Mucosa of descending colon (tissue), 3 donors: ENCODE data around the gene WDR31. TPM values are rescaled to one million over a fixed set of nuclear protein-coding genes. Genes with fewer than 3 reads are reported as not detected.
"Not testable (repeated sequence)": the region's sequence is repeated elsewhere in the genome, so short reads cannot be mapped to it uniquely, and the experiment has no call there.

Source experiments
- ATAC-seq: fragments of 200-7000 bp; cut with Tn5 transposase; one replicate; pipeline ENCODE4 v1.9.1; 2020; ENCODE audit warnings: mild to moderate bottlenecking, moderate library complexity
- DNase-seq, 3 donors: peaks; one replicate each; pipeline ENCODE4 v3.0.0-alpha.2; 2020
- H3K36me3 ChIP-seq: fragments of 200-600 bp; one replicate; pipeline ENCODE4 v1.8.0; 2021; ENCODE audit warnings: low read depth, mild to moderate bottlenecking
- H3K4me1 ChIP-seq: fragments of 200-600 bp; one replicate; pipeline ENCODE4 v1.8.0; 2021; ENCODE audit warnings: low read depth, mild to moderate bottlenecking
- H3K4me3 ChIP-seq: fragments of 200-600 bp; one replicate; pipeline ENCODE4 v1.8.0; 2021; ENCODE audit warnings: mild to moderate bottlenecking
- H3K9me3 ChIP-seq: fragments of 200-600 bp; one replicate; pipeline ENCODE4 v1.8.0; 2021; ENCODE audit warnings: mild to moderate bottlenecking
- intact Hi-C, 2 donors: fragments of 100-400 bp; cut with DNase I in 1 of 2; cut with micrococcal nuclease in 1 of 2; formaldehyde crosslinking; loops; one replicate each; pipeline versions ENCODE4 v1.11.0 to v1.11.1; 2022; cut with DNase I, micrococcal nuclease
- total RNA-seq, 3 donors: library from RNA; stranded (reverse); fragmentation: NEBNext Ultra II Directional in 2 of 3; extraction: Animal tissue kit (Norgen Biotek cat#: 25700) in 2 of 3; gene quantifications; one replicate each; pipeline versions ENCODE4 v1.2.1 to v1.2.4, GENCODE V29; 2021 to 2023
- TF ChIP-seq, protein P1 (sequence below): fragments of 200-600 bp; IDR thresholded peaks from one replicate; pipeline ENCODE4 v1.8.0; 2022; ENCODE audit warnings: antibody characterized with exemption, mild to moderate bottlenecking
- donor health status: DM: no; HTN: no; CAD: no; lungs with moderate emphysema.
- donor health status: DM: no; HTN: no; CAD: no.
- donor health status: DM: no; HTN: yes; CAD: no.

The WDR31 gene
- total RNA-seq, 3 donors from 2014 or later: 2.6 to 4.6 (median 3.3) TPM

GRCh38 chr9:113381909-113382411, 41.9 kb upstream of the WDR31 start:
- Histone ChIP-seq H3K4me1 (peaks cover 30% of the 10 kb centered on the region), H3K36me3 (no peaks in the 10 kb centered on the region), H3K9me3 (no peaks in the 10 kb centered on the region), H3K4me3 (no peak overlapping the region)
- intact Hi-C loops: no loop called here
- DNase-seq: peak in 1 of 3 donors; percentile 89
- TF ChIP-seq, protein P1, sequence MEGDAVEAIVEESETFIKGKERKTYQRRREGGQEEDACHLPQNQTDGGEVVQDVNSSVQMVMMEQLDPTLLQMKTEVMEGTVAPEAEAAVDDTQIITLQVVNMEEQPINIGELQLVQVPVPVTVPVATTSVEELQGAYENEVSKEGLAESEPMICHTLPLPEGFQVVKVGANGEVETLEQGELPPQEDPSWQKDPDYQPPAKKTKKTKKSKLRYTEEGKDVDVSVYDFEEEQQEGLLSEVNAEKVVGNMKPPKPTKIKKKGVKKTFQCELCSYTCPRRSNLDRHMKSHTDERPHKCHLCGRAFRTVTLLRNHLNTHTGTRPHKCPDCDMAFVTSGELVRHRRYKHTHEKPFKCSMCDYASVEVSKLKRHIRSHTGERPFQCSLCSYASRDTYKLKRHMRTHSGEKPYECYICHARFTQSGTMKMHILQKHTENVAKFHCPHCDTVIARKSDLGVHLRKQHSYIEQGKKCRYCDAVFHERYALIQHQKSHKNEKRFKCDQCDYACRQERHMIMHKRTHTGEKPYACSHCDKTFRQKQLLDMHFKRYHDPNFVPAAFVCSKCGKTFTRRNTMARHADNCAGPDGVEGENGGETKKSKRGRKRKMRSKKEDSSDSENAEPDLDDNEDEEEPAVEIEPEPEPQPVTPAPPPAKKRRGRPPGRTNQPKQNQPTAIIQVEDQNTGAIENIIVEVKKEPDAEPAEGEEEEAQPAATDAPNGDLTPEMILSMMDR: no peak
- ATAC-seq: peak; percentile 86

GRCh38 chr9:113381441-113381840, 41.4 kb upstream of the WDR31 start:
- H3K36me3 ChIP-seq, H3K4me3 ChIP-seq, DNase-seq, intact Hi-C loops, H3K9me3 ChIP-seq, ATAC-seq: not testable (repeated sequence)
- H3K4me1 ChIP-seq: peaks cover 27% of the 10 kb centered on the region

DNA sequence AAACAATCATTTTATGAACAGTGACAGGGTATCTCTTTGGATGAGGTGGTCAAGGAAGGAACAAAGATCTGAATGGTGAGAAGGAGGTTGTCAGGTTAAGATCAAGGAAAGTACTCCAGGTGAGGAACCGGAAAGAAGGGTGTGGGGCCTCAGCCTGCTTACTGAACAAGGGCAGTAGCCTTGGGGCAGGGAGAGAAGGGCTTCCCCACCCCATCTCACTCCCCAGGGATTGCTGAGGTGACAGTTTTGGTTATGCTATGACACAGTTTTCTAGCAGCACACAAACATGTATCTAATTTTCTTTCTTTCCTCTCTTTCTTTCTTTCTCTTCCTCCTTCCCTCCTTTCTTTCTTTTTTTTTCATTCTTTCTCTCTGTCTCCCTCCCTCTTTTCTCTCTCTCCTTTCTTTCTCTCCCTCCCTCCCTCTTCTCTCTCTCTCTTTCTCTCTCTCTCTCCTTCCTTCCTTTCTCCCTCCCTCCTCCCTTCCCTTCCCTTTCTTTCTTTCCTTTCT, 40.8 kb upstream of the WDR31 start:
- H3K4me1 ChIP-seq: peaks cover 26% of the 10 kb centered on the region
- intact Hi-C loops: no loop called here

GRCh38 chr9:113379829-113380210, 39.7 kb upstream of the WDR31 start:
- ATAC-seq, H3K36me3 ChIP-seq, DNase-seq, H3K4me3 ChIP-seq, intact Hi-C loops, H3K9me3 ChIP-seq: not testable (repeated sequence)
- H3K4me1 ChIP-seq: peaks cover 31% of the 10 kb centered on the region

More for the DNA sequence above, 40.8 kb upstream of the WDR31 start:
- Histone ChIP-seq H3K4me3 (no peak overlapping the region), H3K9me3 (no peaks in the 10 kb centered on the region), H3K36me3 (no peaks in the 10 kb centered on the region)
- TF ChIP-seq, protein P1: no peak
- ATAC-seq (peak; percentile 39), DNase-seq (peak in 1 of 3 donors; percentile 68)

- H3K4me3 ChIP-seq, ATAC-seq, H3K36me3 ChIP-seq, intact Hi-C loops, DNase-seq, H3K9me3 ChIP-seq: not testable (repeated sequence)
- peaks cover 32% of the 10 kb centered on the region for H3K4me1 ChIP-seq
Observed at GRCh38 chr9:113379094-113379828, 39.2 kb upstream of the WDR31 start.

DNA sequence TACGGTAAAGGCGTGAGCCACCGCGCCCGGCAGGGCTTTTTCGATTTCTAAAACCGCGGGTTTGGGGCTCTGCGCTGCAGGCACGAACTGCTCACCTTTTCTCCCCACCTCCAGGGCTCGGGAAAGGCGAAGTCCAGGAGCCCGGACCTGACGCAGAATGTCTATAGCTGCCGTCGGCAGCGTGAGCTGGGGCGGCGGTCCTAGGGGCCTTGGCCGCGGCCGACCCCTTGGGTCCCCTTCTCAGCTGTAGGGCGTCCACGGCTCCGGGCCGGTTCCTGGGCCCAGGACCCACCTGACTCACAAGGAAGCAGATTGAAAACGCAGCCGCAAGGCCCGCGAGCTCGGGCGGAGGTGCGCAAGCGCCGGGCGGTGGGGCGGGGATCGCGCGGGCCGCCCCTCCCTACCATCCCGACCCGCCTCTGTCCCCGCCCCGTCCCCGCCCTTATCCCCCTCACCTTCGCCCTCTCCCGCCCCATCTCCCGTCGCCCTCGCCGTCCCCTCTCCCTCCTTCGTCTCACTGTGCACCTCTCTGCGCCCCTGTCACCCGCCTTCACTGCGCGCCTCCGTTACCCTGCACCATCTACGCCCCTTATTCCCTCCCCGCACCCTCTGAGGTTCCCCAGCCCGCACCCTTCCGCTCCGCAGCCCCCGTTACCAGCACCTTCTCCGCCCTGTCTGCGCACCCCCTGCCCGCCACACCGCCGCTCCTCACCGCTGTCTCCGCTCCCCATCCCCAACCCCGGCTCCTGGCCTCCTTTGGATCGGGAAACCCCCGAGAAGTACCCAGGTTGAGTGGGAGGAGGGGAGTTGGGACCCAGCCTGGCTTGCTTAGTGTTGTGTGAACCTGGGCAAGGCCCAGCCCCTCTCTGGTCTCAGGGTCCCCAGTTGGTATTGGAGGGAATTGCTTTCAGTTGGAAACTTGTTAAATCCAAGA, 36.8 kb upstream of the WDR31 start, which contains the start of gene HDHD3:
Gene HDHD3 (minus strand): TSS at position 353 of the 934 bp plus-strand sequence. CDS start 2,632 bp downstream, outside the sequence.
- TF ChIP-seq, protein P1: no peak
- peak; percentile 89 for ATAC-seq

More for the DNA sequence above, 36.8 kb upstream of the WDR31 start, which contains the start of gene HDHD3:
- DNase-seq: peak; percentile 91 to 94 (median 94)
- Histone ChIP-seq H3K4me3 (peak within 1 kb of the TSS; percentile 43), H3K9me3 (no peaks in the 10 kb centered on the region), H3K4me1 (peaks cover 27% of the 10 kb centered on the region), H3K36me3 (peaks cover 9% of the 10 kb centered on the region)
- intact Hi-C loops: no loop called here
